Stimulated activated CD4-positive, alpha-beta T cell treated with anti-CD3 and anti-CD28 coated beads, Interleukin-12 subunit alpha, Interleukin-12 subunit beta, amount 100 ng/mL, for 4 hours (primary cell): ENCODE results near the gene KRT5.
"Not testable (repeated sequence)": the region's sequence is repeated elsewhere in the genome, so short reads cannot be mapped to it uniquely, and the experiment has no call there.

Experiments
- DNase-seq: peaks from one replicate; pipeline ENCODE4 v3.0.0-alpha.2; 2020

Gene KRT5

GRCh38 chr12:52518574-52519386 is 1.4 kb downstream of the KRT5 start:
- no peak for DNase-seq

- DNase-seq: no peak
Measured at GRCh38 chr12:52517888-52518287, 2.3 kb downstream of the KRT5 start.

- DNase-seq: no peak
Measured at GRCh38 chr12:52517005-52517835, 3.0 kb downstream of the KRT5 start.

- no peak for DNase-seq
Measured at GRCh38 chr12:52515927-52516831, 4.0 kb downstream of the KRT5 start.

- DNase-seq: no peak
Measured at GRCh38 chr12:52515319-52515646, 4.9 kb downstream of the KRT5 start.

- no peak for DNase-seq
Measured at GRCh38 chr12:52514471-52515318, 5.5 kb downstream of the KRT5 start.

GRCh38 chr12:52513736-52514135 is 6.5 kb downstream of the KRT5 start:
- DNase-seq: no peak

GRCh38 chr12:52508211-52508610 is 12.0 kb downstream of the KRT5 start:
- DNase-seq: no peak

GRCh38 chr12:52506858-52507715 is 13.1 kb downstream of the KRT5 start:
- DNase-seq: no peak

- no peak for DNase-seq
Measured at GRCh38 chr12:52502877-52503276, 17.3 kb downstream of the KRT5 start.

GRCh38 chr12:52501490-52501889 is 18.7 kb downstream of the KRT5 start:
- no peak for DNase-seq

- DNase-seq: not testable (repeated sequence)
Measured at GRCh38 chr12:52500574-52500973, 19.6 kb downstream of the KRT5 start.

- DNase-seq: no peak
Measured at GRCh38 chr12:52499806-52500560, 20.2 kb downstream of the KRT5 start.

GRCh38 chr12:52498946-52499345 is 21.2 kb downstream of the KRT5 start:
- no peak for DNase-seq

- DNase-seq: no peak
Measured at GRCh38 chr12:52497975-52498374, 22.2 kb downstream of the KRT5 start.

GRCh38 chr12:52496590-52497071 is 23.6 kb downstream of the KRT5 start:
- DNase-seq: no peak

GRCh38 chr12:52496054-52496453 is 24.1 kb downstream of the KRT5 start:
- DNase-seq: no peak

- no peak for DNase-seq
Measured at GRCh38 chr12:52495389-52495788, 24.8 kb downstream of the KRT5 start.

GRCh38 chr12:52494518-52494917 is 25.7 kb downstream of the KRT5 start:
- no peak for DNase-seq

GRCh38 chr12:52494100-52494499 is 26.1 kb downstream of the KRT5 start:
- no peak for DNase-seq
